ENCODE results near the gene UPK3BL1. TPM values are rescaled to one million over a fixed set of nuclear protein-coding genes. Genes with fewer than 3 reads are reported as not detected.
"Not testable (repeated sequence)": the region's sequence is repeated elsewhere in the genome, so short reads cannot be mapped to it uniquely, and the experiment has no call there.

Gene UPK3BL1
- total RNA-seq, 1 donor from 2014 or later: 10.3 TPM

- DNase-seq (ENCODE audit: low spot score); intact Hi-C loops (cut with DNase I): not testable (repeated sequence)
Observed at GRCh38 chr7:102593637-102594334, 48.8 kb downstream of the UPK3BL1 start.

GRCh38 chr7:102592477-102593019 lies 50.0 kb downstream of the UPK3BL1 start:
- DNase-seq (ENCODE audit: low spot score): peak; percentile 77
- intact Hi-C loops (cut with DNase I): not testable (repeated sequence)

GRCh38 chr7:102589857-102590256 lies 52.7 kb downstream of the UPK3BL1 start:
- intact Hi-C loops (cut with DNase I); DNase-seq (ENCODE audit: low spot score): not testable (repeated sequence)

Other genes with a start within 250 kb of the UPK3BL1 start
- gene PRKRIP1, start 246.4 kb downstream of the UPK3BL1 start, total RNA-seq: 15.4 TPM
- gene ORAI2, start 209.2 kb downstream of the UPK3BL1 start, total RNA-seq: 6.8 TPM
- 6.5 TPM for gene ALKBH4, start 177.9 kb downstream of the UPK3BL1 start, total RNA-seq
- gene LRWD1, start 177.8 kb downstream of the UPK3BL1 start, total RNA-seq: 9.9 TPM
- gene POLR2J, start 163.9 kb downstream of the UPK3BL1 start, total RNA-seq: 58.7 TPM
- 6.3 TPM for gene RASA4B, start 125.0 kb downstream of the UPK3BL1 start, total RNA-seq
- 7.7 TPM for gene UPK3BL2, start 99.1 kb downstream of the UPK3BL1 start, total RNA-seq
- not detected for gene SPDYE2, start 91.6 kb downstream of the UPK3BL1 start, total RNA-seq
- gene POLR2J3, start 70.2 kb downstream of the UPK3BL1 start, total RNA-seq: 18.9 TPM
- 40.9 TPM for gene RASA4, start 26.0 kb downstream of the UPK3BL1 start, total RNA-seq
- not detected for gene SPDYE2B, start 7.5 kb upstream of the UPK3BL1 start, total RNA-seq
- gene POLR2J2, start 28.9 kb upstream of the UPK3BL1 start, total RNA-seq: 6.5 TPM
- 6.7 TPM for gene FAM185A, start 106.2 kb upstream of the UPK3BL1 start, total RNA-seq